Keratinocyte (primary cell): ENCODE data around the gene PDILT. TPM values are rescaled to one million over a fixed set of nuclear protein-coding genes. Genes with fewer than 3 reads are reported as not detected.

ENCODE experiments used
- DNase-seq: peaks from one replicate; pipeline ENCODE4 v3.0.0-alpha.2; 2011; ENCODE audit warnings: low read depth, missing footprints, low spot score
- FAIRE-seq: peaks from 2 replicates; lab custom pipeline; 2011; peaks lifted over from hg19 to GRCh38; lab: Jason Lieb, UNC
- H2AFZ ChIP-seq: 2 replicates; pipeline ENCODE4 v1.6.0; 2012; ENCODE audit warnings: low read length, control low read depth, inconsistent platforms; ENCODE audit not compliant: control insufficient read depth
- H3K27ac ChIP-seq: 2 replicates; pipeline ENCODE4 v1.5.1; 2011; ENCODE audit warnings: low read length; ENCODE audit not compliant: control insufficient read depth, insufficient read depth
- H3K27me3 ChIP-seq: 3 replicates; pipeline ENCODE4 v1.6.0; 2011; ENCODE audit warnings: low read length; ENCODE audit not compliant: control insufficient read depth, insufficient read depth; ENCODE audit errors: extremely low read depth
- H3K36me3 ChIP-seq, 2 experiments: 2 replicates in 1 of 2; 3 replicates in 1 of 2; pipeline ENCODE4 v1.5.1; 2011; ENCODE audit warnings: low read length in 2 of 2, mild to moderate bottlenecking in 1 of 2; ENCODE audit not compliant: control insufficient read depth in 2 of 2, insufficient read depth in 2 of 2; ENCODE audit errors: extremely low read depth in 1 of 2
- H3K4me1 ChIP-seq: 3 replicates; pipeline ENCODE4 v1.5.1; 2011; ENCODE audit warnings: low read length; ENCODE audit not compliant: control insufficient read depth, insufficient read depth; ENCODE audit errors: extremely low read depth
- H3K4me2 ChIP-seq: 3 replicates; pipeline ENCODE4 v1.6.0; 2011; ENCODE audit warnings: low read depth, low read length; ENCODE audit not compliant: control insufficient read depth, insufficient read depth; ENCODE audit errors: extremely low read depth
- H3K4me3 ChIP-seq, 3 experiments: fragments of 200-600 bp in 1 of 3; sonication (generic) in 1 of 3; 2 replicates in 2 of 3; 3 replicates in 1 of 3; pipeline ENCODE4 v1.5.1; 2011 to 2016; ENCODE audit warnings: low read length in 3 of 3, mild to moderate bottlenecking in 3 of 3, control low read depth in 2 of 3, inconsistent platforms in 1 of 3, low read depth in 1 of 3, mixed read lengths in 1 of 3, mixed run types in 1 of 3, moderate library complexity in 1 of 3; ENCODE audit not compliant: control insufficient read depth in 2 of 3, insufficient read depth in 2 of 3; ENCODE audit errors: extremely low read depth in 1 of 3
- H3K79me2 ChIP-seq: 2 replicates; pipeline ENCODE4 v1.6.0; 2012; ENCODE audit warnings: low read length; ENCODE audit not compliant: control insufficient read depth, insufficient read depth
- H3K9ac ChIP-seq: 3 replicates; pipeline ENCODE4 v1.6.0; 2011; ENCODE audit warnings: low read length; ENCODE audit not compliant: control insufficient read depth, insufficient read depth; ENCODE audit errors: extremely low read depth
- H3K9me1 ChIP-seq: 3 replicates; pipeline ENCODE4 v1.6.0; 2011; ENCODE audit warnings: low read length; ENCODE audit not compliant: control insufficient read depth, insufficient read depth; ENCODE audit errors: extremely low read depth
- H3K9me3 ChIP-seq: 2 replicates; pipeline ENCODE4 v1.5.1; 2012; ENCODE audit warnings: low read depth, low read length; ENCODE audit not compliant: control insufficient read depth
- H4K20me1 ChIP-seq: 3 replicates; pipeline ENCODE4 v1.6.0; 2011; ENCODE audit warnings: low read length; ENCODE audit not compliant: control insufficient read depth, insufficient read depth; ENCODE audit errors: extremely low read depth
- CTCF ChIP-seq, 3 experiments: IDR thresholded peaks in 1 of 3; conservative IDR thresholded peaks in 1 of 3; optimal IDR thresholded peaks in 1 of 3; 2 replicates in 2 of 3; 3 replicates in 1 of 3; pipeline versions ENCODE3 to v1.5.1; 2011; ENCODE audit warnings: low read length in 3 of 3, mild to moderate bottlenecking in 3 of 3, moderate library complexity in 2 of 3, control low read depth in 1 of 3, inconsistent platforms in 1 of 3; ENCODE audit not compliant: insufficient read depth in 2 of 3; ENCODE audit errors: extremely low read depth in 1 of 3
- EZH2 ChIP-seq: IDR thresholded peaks from one replicate; pipeline ENCODE4 v1.6.1; 2012; ENCODE audit warnings: inconsistent platforms, mild to moderate bottlenecking, low read length, moderate library complexity
- dilution Hi-C: fragments of 300-500 bp; cut with MboI; formaldehyde crosslinking; loops from one replicate; pipeline ENCODE4 v1.7.0; 2020; ENCODE audit warnings: low sequenced_read_pairs; ENCODE audit not compliant: extremely low pct_ligation_motif_present
- polyA plus RNA-seq, 5 experiments: library from polyadenylated mRNA; depleted of rRNA in 3 of 5; stranded (reverse) in 3 of 5; stranded (forward) in 1 of 5; unstranded in 1 of 5; fragments of >200 nt; gene quantifications; 1 replicate in 1 of 5; 2 replicates in 3 of 5; 3 replicates in 1 of 5; pipeline versions ENCODE4 v1.2.1 to v1.2.3, GENCODE V29; 2011 to 2012; ENCODE audit warnings: missing spikeins in 2 of 5, low read depth in 1 of 5, low replicate concordance in 1 of 5

The PDILT gene
- polyA plus RNA-seq, 1 donor (not counting 4 experiments of a cell fraction or from before 2014, with no cell fraction given) = not detected

- FAIRE-seq = no peak
- Histone ChIP-seq H3K4me1 (no peaks in the 10 kb centered on the region), H3K9ac (no peak overlapping the region), H3K27ac (no peak overlapping the region), H4K20me1 (no peaks in the 10 kb centered on the region), H3K36me3 (no peaks in the 10 kb centered on the region), H3K27me3 (no peaks in the 10 kb centered on the region), H3K9me1 (no peaks in the 10 kb centered on the region), H3K4me3 (no peak overlapping the region), H3K4me2 (no peak overlapping the region), H2AFZ (no peak overlapping the region), H3K79me2 (no peaks in the 10 kb centered on the region), H3K9me3 (peaks cover 3% of the 10 kb centered on the region)
- TF ChIP-seq EZH2 = no peak
- TF ChIP-seq CTCF (optimal IDR thresholded peaks at IDR 0.05 in 1 of 3, IDR thresholded peaks at IDR 0.05 in 1 of 3, conservative IDR thresholded peaks at IDR 0.05 in 1 of 3; ENCODE audit: extremely low read depth in 1 of 3, insufficient read depth in 2 of 3, low read length in 3 of 3) = no peak
- dilution Hi-C loops = no loop called here
- no peak for DNase-seq
Measured at GRCh38 chr16:20332411-20332810, 72.1 kb downstream of the PDILT start.

- H3K4me3 ChIP-seq = no peak overlapping the region
- no peaks in the 10 kb centered on the region for H3K9me1 ChIP-seq
- H2AFZ ChIP-seq = no peak overlapping the region
- no peaks in the 10 kb centered on the region for H3K27me3 ChIP-seq
- dilution Hi-C loops = no loop called here
- H3K36me3 ChIP-seq = no peaks in the 10 kb centered on the region
- H3K4me1 ChIP-seq = no peaks in the 10 kb centered on the region
- H3K9ac ChIP-seq = no peak overlapping the region
- H3K9me3 ChIP-seq = peaks cover 4% of the 10 kb centered on the region
- H3K79me2 ChIP-seq = no peaks in the 10 kb centered on the region
- no peak for DNase-seq
- no peaks in the 10 kb centered on the region for H4K20me1 ChIP-seq
- no peak for FAIRE-seq
- no peak overlapping the region for H3K4me2 ChIP-seq
- no peak for TF ChIP-seq CTCF (optimal IDR thresholded peaks at IDR 0.05 in 1 of 3, IDR thresholded peaks at IDR 0.05 in 1 of 3, conservative IDR thresholded peaks at IDR 0.05 in 1 of 3; ENCODE audit: extremely low read depth in 1 of 3, insufficient read depth in 2 of 3, low read length in 3 of 3)
- no peak for TF ChIP-seq EZH2
- no peak overlapping the region for H3K27ac ChIP-seq
Measured at GRCh38 chr16:20331635-20332034, 72.9 kb downstream of the PDILT start.
